HG02973 (cell line): ENCODE measurements around the gene DGCR6.
"Not testable (repeated sequence)": the region's sequence is repeated elsewhere in the genome, so short reads cannot be mapped to it uniquely, and the experiment has no call there.

Experiments
- ATAC-seq: cut with Tn5 transposase; IDR thresholded peaks from one replicate; pipeline ENCODE4 v1.9.1; 2021; ENCODE audit warnings: moderate library complexity; ENCODE audit not compliant: unreplicated experiment

Gene DGCR6

DNA sequence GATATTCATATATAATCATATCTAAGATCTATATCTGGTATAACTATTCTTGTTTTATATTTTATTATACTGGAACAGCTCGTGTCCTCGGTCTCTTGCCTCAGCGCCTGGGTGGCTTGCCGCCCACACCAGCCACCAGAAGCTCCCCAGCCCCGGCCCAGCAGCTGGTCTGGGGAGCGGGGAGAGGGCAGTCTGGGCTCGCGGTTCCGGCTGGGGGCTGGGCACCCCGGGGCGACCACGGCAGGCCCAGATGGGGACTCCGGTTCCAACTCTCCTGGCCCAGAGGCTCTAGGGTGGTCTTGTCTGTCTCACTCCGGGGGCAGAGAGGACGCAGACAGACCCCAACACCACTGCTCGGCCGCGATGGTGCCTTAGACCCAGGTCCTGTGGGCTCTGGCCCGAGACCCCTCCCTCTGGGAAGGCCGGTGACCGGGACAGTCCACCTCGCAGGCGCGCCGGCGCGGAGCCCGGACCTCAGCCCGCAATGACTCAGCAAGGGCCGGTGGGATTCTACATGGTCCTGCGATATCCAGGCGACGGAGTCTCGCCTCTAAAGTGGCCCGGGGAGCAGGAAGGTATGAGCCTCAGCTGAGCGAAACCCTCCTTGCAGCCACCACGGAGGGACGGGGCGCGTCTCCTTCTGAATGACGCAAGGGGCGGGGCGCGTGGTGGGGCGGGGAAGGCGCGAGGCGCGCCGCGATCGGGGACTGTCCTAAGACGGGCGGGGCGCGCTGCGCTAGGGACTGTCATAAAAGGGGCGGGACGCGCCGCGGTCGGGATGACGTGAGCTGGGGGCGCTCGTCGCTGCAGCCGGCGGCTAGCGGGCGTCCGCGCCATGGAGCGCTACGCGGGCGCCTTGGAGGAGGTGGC lies at the start of gene DGCR6:
Gene DGCR6 (plus strand): TSS at position 781 of the 870 bp plus-strand sequence. CDS start 55 bp downstream, at position 836.
- peak; percentile 74 for ATAC-seq

GRCh38 chr22:18859314-18859713 lies 46.8 kb upstream of the DGCR6 start:
- not testable (repeated sequence) for ATAC-seq

- ATAC-seq = not testable (repeated sequence)
Measured at GRCh38 chr22:18881260-18881659, 24.9 kb upstream of the DGCR6 start.

- not testable (repeated sequence) for ATAC-seq
Measured at GRCh38 chr22:18884465-18884864, 21.7 kb upstream of the DGCR6 start.

- no peak for ATAC-seq
Measured at GRCh38 chr22:18888115-18888514, 18.0 kb upstream of the DGCR6 start.

DNA sequence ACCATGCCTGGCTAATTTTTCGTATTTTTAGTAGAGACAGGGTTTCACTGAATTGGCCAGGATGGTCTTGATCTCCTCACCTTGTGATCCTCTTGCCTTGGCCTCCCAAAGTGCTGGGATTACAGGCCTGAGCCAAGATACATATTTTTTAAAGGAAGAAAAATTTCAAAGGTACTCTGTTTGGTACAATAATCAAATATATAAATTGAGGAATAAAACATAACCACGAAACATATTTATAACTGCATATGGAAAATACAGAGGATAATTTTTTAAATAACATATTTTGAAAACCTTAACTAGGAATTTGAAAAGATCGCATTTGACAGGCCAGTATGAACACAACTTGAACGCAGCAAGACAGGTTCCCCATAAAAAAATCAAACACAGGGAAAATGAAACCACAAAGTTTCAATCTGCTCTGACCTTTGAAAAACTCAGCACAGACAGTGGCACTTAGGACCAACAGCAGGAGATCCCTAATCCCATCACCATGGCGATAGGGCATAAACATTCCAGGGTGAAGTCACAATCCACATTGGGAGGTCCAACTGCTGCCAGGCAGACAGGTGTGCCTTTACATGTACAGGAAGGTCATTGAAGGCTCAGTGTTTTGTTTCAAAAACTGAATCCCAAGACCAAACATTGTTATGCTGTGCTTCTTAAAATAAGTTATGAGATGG lies 15.5 kb upstream of the DGCR6 start:
- peak; percentile 60 for ATAC-seq

GRCh38 chr22:18893775-18894174 lies 12.3 kb upstream of the DGCR6 start:
- not testable (repeated sequence) for ATAC-seq

GRCh38 chr22:18896037-18896657 lies 10.0 kb upstream of the DGCR6 start:
- not testable (repeated sequence) for ATAC-seq

DNA sequence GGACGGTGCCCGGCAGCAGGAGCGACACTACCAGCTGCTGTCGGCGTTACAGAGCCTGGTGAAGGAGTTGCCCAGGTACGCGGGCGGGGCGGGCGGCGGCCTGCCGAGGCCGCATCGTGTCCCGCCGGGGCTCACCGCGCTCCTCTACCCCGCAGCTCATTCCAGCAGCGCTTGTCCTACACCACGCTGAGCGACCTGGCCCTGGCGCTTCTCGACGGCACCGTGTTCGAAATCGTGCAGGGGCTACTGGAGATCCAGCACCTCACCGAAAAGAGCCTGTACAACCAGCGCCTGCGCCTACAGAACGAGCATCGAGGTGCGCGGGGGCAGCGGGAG lies 258 bp downstream of the DGCR6 start:
- not testable (repeated sequence) for ATAC-seq

DNA sequence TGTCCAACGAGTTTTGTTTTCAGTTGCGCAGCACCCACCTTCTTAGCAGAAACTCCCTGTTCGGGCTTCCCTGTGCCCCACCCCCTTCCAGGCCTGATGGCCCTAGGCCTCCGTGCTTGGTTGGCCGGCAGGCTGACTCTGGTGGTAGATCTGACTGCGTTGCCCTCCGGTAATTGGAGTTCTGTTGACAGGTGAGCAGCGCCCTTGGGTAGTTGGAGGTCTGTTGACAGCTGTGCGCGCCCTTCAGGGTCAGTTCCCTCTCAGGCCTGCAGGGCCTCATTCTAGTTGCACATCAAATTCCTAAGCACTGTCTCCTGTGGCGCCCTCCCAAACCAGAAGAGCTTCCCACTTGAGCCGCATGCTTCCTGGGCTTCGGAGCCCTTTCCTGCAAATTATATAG lies 776 bp downstream of the DGCR6 start:
- no peak for ATAC-seq

DNA sequence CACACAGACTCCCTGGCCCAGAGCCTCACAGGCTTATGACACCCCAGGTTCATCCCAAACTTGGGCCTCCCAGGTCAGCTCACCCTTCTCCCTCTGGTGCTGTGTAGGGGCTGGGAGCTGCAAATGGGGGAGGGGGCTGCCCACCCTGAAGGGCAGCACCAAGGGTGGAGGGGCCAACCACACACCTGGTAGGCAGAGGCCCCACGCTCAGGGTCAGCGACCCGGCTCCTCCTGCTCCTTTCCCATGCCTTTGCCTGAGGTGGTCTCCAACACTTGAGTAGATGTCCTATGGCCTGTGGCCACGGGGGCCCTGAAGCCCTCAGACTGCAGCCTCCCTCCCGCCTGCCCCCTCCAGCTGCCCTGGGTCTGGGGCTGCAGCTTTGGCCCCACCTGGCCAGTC lies 3.4 kb downstream of the DGCR6 start:
- no peak for ATAC-seq

- ATAC-seq = not testable (repeated sequence)
Measured at GRCh38 chr22:18911535-18911934, 5.4 kb downstream of the DGCR6 start.

DNA sequence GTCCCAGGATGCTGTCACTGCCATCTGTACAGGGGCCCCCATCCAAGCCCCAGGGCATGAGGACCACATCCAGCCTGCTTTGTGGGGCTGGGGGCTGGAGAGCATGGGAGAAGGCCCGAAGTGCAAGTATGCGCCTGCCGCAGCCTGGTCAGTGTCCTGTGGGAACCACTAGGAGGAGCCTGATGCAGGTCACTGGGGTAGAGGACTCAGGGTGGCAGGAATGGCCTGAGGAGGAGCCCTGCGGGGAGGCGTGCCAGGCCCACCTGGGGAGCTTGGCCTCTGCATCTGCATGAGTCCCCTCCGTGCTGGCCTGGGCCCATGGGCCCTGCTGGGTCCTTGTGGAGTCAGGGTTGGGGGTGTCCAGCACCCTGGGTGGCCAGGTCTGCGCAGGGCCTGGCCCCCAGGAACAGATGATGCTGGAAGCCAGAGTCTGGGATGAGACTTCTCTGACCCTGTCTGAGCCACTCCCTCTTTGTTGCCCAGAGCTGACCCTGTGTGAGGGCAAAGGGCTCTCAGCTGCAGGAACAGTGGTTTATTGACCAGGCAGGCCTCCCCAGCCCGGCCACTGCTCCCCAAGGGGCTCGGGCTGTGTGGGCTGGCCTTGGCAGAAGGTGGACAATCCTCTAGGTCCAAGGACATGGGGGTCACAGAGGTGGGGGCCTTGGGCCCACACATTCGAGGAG lies 6.3 kb downstream of the DGCR6 start:
- ATAC-seq = not testable (repeated sequence)

GRCh38 chr22:18914558-18914957 lies 8.4 kb downstream of the DGCR6 start:
- ATAC-seq = not testable (repeated sequence)

- not testable (repeated sequence) for ATAC-seq
Measured at GRCh38 chr22:18915550-18915949, 9.4 kb downstream of the DGCR6 start.

DNA sequence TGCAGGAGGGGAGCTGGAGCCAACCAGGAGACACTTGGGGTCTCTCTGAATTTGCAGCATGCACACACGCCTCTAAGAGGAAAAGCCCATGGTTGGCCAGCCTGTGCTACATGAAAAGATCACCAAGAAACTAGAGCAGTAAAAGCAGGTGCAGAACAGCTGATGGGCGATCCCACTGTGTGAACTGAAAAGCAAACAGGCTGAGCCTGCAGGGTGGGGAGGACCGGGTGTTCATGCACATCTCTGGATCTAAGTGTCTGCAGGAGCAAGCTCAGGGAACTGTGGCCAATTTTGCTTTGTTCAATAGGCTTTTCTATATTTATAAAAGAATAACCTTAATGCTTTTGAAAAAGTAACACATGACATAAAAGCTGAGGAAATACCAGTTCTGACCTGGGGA lies 11.7 kb downstream of the DGCR6 start:
- not testable (repeated sequence) for ATAC-seq

GRCh38 chr22:18920257-18920902 lies 14.3 kb downstream of the DGCR6 start:
- ATAC-seq = not testable (repeated sequence)

- no peak for ATAC-seq
Measured at GRCh38 chr22:18925368-18926064, 19.4 kb downstream of the DGCR6 start.

GRCh38 chr22:18927020-18927419 lies 20.9 kb downstream of the DGCR6 start:
- no peak for ATAC-seq

- no peak for ATAC-seq
Measured at GRCh38 chr22:18927573-18927972, 21.5 kb downstream of the DGCR6 start.
